ENCODE measurements around the gene PRKAR1B.

The PRKAR1B gene

DNA sequence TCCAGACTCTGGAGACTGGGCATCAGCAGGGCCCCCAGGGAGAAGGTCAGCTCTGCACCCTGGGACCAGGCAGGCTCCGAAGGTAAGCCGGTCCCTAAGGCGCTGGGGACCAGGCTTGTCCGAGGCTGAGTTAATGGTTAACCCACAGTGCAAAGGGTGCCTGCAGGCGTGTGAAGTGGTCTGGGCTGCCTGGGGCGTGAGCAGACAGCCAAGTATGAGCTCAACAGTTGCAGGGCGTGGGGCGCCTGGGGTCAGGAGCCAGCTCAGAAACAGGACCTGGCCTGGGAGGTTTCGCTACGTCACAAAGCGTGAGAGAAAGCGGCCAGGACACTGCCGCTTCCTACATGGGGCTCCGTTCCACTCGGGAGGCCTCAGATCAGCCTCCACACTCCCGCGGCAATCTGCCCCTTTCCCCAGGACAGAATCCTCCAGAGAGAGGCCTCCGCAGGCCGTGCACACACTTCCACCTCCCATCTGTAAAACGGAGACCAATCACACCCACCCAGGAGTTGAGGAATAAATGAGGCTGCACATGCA is 223.4 kb downstream of the PRKAR1B start:
- no peak for DNase-seq

DNA sequence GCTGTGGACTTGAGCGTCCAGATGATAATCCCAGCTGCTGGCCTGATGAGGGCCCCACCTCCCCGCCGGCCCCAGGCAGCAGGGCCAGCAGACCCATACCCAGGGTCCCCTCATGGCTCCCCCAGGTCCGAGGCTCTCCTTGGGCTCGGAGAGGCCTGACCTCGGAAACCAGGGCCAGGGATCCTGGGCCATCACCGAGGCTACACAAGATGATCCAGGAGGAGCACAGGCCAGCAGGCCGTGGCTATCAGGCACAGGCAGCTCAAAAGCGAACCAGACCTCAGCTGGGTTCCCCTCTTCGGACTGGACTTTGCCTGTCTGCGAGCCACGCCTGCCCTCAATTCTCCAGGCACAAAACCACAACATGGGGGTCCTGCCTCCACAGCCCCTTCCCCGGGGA is 224.8 kb downstream of the PRKAR1B start:
- no peak for DNase-seq

DNA sequence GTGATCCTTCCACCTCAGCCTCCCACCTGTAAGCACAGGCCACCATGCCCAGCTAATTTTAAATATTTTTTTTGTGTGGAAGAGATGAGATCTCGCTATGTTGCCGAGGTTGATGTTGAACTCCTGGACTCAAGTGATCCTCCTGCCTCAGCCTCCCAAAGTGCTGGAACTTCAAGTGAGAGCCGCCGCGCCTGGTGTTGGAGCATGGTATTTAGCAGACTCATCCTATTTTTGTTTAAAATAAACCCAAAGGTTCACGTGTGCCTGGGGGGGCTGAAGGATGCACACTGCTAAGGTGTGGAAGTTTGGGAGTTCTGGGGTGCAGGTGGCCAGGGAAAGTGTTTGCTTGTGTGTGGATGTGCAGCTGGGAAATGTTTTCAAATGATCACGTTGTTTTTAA is 225.6 kb downstream of the PRKAR1B start:
- DNase-seq, result no peak

DNA sequence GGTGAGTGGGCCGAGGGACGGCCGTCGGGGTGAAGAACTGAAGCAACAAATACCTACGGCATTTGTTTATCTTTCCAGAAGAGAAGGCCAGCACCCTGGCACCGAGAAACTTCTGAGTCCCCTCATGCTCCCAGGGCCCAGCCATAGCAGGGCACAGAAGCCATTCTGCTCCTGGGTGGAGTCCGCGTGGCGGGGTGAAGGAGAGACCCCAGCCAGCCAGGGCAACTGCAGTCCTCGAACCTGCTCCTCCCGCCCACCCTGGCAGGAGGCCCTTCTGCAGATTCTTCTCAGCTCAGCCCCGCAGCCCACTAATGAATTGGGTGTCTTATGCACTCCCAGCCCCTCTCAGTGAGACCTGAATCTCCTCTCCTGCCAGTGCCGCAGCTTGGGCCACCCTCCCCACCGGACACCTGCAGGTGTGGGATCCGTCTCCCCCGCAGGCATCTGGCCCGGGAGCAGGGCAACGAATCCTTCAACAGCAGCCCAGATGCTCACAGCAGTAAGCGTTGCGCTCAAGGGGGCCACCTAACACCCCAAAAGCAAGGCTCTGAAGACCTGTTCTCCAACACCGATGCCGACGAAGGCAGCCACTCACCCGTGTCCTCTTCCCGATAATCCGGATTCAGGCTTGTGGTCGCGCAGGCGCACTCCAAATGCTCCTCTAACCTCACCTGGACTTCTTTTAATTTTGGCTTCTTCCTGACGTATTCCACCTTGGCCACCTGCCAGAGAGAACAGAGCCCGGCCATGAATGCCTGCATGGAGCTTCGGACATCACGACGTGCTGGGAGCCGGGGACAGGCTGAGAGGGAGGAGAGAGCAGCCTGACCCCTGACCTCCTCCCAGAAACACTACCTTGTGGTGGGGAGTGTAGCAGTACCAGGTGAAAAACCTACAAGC is 226.3 kb downstream of the PRKAR1B start:
- no peak for DNase-seq

DNA sequence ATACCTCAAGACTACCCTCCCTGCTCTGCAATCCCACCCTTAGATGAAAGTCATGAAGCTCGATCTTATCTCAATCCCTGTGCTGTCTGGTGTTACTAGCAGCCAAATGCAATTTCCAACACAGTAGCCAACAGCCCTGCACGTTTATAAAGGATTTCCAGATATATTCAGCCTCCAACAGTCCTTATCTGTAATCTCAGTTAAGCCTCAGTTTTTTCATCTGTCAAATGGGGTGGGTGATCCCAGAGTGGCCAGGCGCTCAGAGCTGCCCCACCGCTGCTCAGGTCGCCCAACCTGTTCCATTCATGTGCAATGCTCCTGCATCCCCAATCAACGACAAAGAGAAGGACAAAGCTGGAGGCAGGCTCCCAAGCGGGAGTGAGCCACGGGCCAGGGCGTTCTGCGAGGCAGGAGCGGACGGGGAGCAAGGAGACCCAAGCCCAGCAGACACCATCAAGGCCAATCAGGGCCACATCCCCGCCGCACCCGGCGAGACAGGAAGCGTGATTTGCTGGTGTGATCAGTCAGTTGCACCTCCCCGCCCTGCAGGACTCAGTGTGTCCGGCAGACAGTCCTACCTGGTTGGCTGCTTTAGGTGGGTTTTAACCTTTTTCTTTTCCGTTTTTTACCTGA is 227.1 kb downstream of the PRKAR1B start:
- no peak for DNase-seq

Measured in NCI-H2081 treated with DMSO at 0.1 percent for 48 hours (cell line).